Occipital lobe (tissue), 3 donors: ENCODE results near the gene GPR183. TPM values are rescaled to one million over a fixed set of nuclear protein-coding genes. Genes with fewer than 3 reads are reported as not detected.
"Not testable (repeated sequence)": the region's sequence is repeated elsewhere in the genome, so short reads cannot be mapped to it uniquely, and the experiment has no call there.

Source experiments
- DNase-seq: peaks from one replicate; lab custom pipeline; 2025; lab: John Stamatoyannopoulos, UW
- small RNA-seq: library from RNA; depleted of rRNA; stranded (forward); fragments of <200 nt; gene quantifications from one replicate; pipeline ENCODE3, GENCODE V24; 2014
- total RNA-seq: library from RNA; depleted of rRNA; stranded (reverse); fragments of >200 nt; gene quantifications from one replicate; pipeline ENCODE4 v1.2.3, GENCODE V29; 2014

Gene GPR183
- total RNA-seq, 1 donor from 2014 or later, result 3.1 TPM

DNA sequence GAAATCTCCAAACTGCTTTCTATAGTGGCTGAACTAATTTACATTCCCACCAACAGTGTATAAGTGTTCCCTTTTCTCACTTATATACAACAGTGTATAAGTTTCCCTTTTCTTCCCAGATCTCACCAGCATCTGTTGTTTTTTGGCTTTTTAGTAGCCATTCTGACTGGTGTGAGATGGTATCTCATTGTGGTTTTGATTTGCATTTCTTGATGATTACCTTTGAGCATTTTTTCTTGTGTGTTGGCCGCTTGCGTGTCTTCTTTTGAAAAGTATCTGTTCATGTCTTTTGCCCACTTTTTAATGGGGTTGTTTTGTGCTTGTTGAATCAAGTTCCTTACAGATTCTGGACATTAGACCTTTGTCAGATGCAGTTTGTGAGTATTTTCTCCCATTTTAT, 57.6 kb downstream of the GPR183 start:
- DNase-seq, result not testable (repeated sequence)

DNA sequence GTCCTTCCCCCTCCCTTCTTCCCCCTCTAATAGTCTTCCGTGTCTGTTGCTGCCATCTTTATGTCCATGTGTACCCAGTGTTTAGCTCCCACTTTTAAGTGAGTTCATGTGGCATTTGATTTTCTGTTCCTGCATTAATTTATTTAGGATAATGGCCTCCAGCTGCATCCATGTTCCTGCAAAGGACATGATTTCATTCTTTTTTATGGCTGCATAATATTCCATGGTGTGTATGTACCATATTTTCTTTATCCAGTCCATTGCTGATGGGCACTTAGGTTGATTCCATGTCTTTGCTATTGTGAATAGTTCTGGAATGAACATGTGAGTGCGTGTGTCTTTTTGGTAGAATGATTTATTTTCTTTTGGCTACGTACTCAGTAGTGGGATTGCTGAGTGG, 58.0 kb downstream of the GPR183 start:
- DNase-seq, result not testable (repeated sequence)

DNA sequence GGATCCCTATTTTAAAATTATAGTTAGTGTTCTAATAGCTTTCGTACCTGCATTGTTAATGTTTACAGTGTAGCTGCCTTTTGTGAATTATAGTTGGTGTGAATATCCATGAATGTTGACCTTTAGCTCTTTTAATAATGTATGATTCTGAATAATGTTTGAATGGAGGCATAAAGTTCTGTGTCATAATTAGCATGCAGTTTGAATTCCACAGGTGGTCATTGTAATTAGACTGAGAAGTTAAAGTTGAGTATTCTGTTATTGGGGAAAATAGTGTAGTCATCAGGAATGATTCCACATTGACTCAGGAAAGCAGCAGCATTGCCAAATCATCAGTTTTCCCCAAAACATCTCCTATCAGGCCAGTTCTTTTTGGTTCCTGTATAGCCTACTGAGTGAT, 61.1 kb downstream of the GPR183 start:
- DNase-seq, result no peak

Small RNA genes lying within 50 kb of the gene (small RNA-seq; reads per million reads assigned to genes)
- not detected for gene MIR623

Other genes with a start within 250 kb of the GPR183 start
- gene UBAC2, start 106.5 kb downstream of the GPR183 start, total RNA-seq, result 36.2 TPM
- not detected for gene GPR18, start 49.0 kb downstream of the GPR183 start, total RNA-seq
- 129 TPM for gene TM9SF2, start 194.1 kb upstream of the GPR183 start, total RNA-seq